HG03571 (cell line): ENCODE data around the gene FAF2.

Source experiments
- ATAC-seq: cut with Tn5 transposase; IDR thresholded peaks from one replicate; pipeline ENCODE4 v1.9.1; 2021; ENCODE audit not compliant: unreplicated experiment

The FAF2 gene

DNA sequence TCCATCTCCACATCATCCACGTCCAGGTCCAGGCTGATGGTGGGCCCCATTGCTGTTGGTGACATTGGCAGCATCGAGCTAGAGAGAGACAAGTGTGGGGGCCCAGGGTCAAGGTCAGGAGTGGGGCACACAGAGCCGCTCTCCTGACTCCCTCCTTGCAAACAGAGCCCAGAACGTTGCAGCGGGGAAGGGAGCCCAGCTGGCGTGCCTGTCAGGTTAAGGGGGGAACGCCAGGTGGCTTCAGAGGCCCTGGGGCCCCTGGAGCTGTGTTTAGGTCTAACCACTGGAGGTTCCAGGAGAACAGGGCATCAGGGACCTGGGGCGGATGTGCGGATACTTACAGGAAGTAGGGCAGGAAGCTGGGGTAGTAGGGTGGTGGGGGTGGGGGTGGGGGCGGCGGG, 81.6 kb downstream of the FAF2 start:
- ATAC-seq, result peak; percentile 34

DNA sequence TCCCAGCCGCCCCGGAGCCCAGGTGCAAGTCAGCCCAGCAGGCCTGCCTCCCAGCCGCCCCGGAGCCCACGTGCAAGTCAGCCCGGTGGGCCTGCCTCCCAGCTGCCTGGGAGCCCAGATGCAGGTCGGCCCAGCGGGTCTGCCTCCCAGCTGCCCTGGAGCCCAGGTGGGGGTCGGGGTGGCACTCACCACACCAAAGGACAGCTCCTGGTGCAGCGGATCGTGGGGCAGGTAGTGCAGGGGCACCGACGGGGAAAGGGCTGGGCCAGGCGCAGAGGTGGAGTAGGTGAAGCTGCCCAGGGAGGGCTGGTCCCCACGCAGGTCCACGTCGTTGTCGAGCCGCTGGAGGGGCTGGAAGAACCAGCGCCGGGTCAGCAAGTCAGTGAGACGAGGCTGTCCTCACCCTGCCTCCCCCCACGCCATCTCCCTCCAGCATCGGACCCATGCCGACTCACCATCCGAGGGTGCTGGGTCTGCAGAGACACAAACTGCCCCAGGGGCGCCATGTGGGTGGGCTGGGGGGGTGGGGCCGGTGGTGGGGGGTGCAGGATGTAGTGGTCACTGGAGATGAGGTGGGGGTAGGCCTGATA, 82.3 kb downstream of the FAF2 start:
- ATAC-seq, result no peak

DNA sequence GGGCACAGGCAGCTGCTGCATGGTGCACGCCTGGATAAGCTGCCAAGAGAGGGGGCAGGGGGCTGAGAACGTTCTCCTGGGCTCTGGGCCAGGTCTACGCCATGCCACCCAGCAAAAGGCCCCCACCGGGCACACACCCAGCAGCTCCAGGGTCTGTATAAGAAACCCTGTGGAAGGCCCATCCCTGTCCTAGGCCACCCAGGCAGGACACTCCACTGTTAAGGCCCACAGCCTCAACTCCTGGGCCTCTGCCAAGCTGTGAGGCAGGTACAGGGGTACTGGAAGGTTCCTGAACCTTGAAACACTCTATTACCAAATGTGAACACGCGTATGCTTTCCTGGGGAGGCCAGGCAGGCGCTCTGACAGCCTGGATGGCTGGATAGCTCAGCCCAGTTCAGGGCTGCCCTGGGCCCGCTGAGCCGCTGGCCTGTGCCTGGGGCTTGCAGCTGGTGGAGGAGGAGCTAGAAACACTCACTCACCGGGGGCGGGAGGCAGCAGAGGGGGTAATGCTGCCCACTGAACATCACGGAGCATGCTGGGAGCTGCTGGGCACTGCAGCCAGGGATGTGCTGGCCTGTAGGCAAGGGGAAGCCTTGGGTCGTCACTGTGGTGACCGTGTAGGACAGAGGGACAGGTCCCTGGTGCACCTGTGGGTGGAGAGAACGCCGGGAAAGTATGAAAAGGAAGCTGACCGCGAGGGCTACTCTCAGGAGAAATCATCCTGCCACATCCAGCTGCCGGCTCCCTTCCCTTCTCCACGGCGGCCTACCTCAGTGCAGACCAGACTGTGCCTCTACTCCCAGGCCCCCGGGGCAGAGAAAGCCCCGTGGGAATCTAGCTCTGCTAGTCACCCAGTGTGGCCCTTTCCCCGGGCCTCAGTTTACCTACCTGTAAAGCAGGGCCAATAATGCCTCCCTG, 83.1 kb downstream of the FAF2 start:
- ATAC-seq, result no peak

DNA sequence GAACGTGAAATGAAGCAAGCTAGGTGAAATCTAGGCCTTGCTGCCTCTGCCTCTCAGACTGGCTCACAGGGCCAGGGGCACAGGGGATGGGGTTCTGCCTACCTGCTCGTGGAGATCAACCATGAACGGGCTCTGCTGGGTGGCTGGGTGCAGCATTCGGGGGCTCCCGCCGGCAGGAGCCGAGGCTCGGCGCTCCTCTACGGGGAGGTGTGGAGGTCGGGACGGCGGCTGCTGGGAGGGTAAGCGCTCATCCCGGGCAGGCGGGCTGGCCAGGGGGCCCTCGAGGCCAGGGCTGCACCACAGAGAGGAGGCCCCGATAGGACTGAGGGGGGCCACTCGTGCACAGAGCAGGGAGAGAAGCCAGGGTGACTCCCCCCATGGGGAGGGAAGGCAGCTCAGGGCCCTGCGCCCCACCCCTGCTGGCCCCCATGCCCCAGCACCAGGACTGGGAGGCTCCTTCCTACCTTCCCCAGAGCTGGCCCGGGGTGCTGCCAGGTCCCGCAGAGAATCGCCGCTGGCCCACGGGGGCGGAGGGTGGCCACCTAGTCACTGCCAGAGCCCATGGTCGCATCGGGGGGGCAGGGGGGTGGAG, 83.8 kb downstream of the FAF2 start:
- no peak for ATAC-seq

DNA sequence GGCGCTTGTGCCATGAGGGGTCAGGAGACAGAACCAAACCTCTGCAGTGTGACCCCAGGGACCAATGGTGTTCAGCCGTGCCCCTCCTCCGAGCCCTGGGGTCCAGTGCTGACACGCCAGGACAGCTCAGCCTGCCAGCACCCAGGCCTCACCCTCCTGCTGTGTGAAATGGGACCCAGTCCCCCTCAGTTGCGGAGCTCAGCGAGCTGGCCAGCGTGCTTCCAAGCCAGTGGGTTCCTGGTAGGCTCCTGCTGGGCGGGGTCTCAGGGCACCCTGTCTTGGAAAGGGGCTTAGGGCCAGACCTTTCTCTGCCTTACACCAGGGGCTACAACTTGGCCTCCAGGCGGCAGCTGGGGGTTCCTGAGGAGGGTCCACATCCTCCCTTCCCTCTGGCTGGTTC, 84.6 kb downstream of the FAF2 start:
- ATAC-seq, result no peak

DNA sequence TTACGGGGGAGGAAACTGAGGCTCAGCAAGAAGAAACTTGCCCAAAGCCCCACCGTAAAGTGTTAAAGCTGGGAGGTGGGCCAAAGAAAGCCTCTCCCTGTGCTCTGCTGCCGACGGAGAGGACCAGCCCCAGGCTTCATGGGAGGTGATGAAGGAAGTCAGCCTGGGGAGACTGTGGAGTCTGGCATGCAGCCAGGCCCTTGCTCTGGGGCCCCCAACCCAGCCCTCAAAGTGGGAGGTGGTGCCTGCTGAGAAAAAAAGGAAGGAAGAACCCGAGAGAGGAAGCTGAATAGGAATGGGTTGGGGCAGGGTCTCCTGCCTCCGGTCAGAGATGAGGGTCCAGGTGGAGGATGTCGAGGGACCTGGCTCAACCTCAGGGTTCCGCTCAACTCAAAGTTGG, 85.2 kb downstream of the FAF2 start:
- ATAC-seq, result no peak

DNA sequence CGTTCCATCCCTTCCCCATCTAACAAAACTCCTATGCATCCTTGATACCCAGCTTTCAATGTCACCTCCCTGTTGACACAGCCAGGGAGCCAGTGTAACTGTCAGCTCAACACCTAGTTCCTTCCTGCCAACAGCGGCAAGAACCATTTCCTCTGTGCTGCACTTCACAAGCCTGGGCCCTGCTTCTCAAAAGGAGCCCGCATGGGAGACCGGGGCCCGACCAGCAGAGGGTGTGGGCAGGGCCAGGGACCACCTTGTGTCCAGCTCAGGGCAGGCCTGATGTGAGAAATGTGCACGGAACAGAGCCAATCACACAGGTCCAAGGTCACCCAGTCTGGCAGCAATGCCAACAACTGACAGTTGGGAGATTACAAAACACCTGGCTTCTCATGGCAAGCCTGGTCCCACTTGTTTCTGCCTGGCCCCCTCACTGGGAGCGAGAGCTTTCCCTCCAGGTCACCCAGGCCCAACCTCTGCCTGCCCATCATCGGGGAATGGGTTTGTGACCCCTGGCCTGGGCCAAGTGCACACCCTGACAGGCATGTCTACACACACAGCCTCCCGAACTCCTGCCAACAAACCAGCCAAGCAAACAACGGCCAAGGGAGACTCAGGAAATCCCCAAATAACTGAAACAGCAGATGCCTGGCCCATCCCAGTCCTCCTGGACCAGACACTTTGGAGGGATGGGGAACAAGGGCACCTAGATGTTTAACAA, 85.9 kb downstream of the FAF2 start:
- no peak for ATAC-seq

DNA sequence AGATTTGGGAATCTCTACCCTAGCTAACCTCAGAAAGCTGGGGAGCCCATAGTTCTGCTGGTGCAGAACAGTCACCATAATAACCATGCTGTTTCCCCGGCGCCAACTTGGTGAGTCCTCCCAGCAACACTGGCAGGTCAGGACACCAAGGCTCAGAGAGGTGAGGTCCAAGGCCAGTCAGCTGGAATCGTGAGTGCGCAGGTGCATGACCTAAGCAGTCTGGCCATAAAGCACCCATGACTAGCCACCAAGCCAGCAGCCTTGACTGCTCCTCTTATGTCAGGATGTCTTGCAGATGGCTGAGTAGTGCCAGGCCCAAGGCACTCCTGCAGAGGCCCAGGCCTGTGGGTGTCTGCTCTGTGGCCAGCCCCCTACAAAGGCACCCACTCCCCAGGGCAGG, 86.5 kb downstream of the FAF2 start:
- no peak for ATAC-seq

DNA sequence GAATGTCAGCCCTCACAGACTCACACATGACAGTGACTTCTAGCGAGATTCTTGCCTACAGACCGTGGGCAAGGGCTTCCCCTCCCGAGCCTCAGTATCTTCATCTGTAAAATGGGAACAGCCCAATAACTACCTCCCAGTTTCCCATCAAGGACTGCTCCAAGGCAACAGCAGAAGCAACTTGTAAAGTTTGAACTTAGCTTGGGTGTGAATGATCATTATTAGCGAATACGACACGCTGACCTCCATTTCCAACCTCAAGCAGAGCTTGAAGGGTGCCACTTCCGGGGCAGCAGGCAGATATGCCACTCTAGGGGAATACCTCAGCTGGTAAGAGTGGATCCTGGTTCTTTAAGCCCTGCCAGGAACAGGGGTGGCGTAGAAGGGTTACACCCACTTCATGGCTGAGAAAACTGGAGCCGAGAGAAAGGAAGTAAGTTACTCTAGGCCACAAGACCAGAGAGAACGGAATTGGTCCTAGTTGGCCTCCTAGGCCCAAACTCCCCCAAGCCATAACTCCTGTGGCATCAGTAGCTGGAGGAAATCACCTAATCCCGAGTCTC, 87.0 kb downstream of the FAF2 start:
- no peak for ATAC-seq

DNA sequence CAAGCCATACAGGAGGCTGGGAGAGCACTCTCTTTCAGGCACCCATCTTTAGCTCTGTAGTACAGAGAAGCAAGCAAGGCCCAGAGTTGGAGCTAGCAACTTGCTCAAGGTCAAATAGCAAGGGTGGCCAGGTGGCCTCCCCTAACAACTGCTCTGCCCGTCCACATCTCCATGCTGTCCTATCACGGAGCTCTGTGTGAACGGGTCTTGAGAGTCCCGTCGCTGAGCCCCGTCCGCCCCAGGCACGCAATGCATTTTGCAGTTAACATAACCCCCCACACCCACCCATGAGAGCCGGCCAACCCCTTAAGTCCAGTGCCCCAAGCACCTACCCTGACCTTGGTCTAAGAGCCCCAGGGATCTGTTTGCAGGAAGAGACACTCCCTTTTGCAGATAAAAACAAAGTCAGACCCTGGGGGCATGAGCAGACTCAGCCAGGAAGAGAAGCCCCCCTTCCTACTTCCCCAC, 87.5 kb downstream of the FAF2 start:
- ATAC-seq, result no peak

DNA sequence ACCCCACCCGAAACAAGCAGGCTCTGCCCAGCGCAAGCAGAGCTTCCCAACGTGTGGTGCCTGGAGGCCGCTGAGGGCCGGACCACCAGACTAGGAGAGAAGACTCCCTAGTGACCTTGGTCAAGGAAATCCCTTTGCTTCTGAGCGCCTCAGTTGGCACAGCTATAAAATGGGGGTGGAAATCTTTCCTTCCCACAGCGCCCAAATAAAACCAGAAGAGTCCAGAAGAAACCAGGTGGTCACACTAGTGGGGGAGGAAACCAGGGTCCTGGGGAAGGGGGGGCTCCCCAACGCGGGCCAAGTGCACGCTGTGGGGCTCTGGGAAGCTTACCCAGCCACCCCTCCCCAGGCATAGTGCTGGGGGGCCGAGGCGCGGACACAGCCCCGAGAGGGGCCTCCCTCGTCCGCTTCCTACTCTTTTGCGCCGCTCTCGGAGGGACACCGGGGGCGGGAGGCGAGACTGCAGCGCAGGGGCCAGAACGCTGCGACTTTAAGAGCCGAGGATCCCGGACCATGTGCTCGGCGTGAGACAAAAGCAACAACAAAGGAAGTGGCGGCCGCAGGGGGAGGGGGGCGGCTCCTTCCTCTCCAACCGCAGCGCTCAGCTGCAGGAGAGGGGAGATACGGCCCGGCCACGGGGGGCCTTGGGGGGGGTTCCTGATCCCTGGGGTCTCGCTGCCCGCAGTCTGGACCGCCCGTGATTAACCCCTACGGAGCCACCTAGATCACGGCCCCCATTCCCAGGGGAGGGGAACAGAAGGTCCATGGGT, 88.1 kb downstream of the FAF2 start:
- ATAC-seq, result no peak

DNA sequence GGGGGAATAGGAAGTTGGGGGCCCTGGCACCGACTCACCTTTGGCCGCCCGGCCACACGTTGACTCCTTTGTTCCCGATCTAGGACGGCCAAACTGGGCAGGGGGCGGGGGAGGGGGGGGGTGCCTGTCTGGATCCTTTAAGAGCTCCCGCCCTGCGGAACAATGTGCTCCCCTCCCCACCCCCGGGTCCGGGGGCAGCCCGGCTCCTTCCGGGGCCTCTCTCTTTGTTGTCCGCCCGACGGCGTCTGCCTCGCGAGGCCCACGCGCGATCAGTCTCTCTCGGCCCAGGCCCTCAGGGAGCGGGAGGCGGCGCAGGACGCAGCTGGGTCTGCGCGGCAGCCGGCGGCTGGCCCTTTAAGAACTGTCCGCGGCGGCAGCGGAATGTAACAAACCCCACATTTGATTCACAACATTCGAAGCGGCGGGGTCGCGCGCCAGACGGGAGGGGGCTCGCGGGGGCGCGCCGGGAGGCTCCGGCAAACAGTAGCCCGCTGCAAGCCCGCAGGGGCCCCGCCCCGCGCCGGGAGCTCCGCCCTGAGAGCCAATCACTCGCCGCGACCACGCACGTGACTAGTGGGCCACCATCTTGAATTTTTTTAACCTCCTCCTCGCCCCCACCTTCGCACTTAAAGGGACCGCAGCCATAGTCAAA, 88.8 kb downstream of the FAF2 start, which contains the start of gene RNF44:
Gene RNF44, minus strand, starts transcription at position 501 of the 652 bp plus-strand sequence. CDS start 4,930 bp downstream, outside the sequence.
- peak; percentile 38 for ATAC-seq

DNA sequence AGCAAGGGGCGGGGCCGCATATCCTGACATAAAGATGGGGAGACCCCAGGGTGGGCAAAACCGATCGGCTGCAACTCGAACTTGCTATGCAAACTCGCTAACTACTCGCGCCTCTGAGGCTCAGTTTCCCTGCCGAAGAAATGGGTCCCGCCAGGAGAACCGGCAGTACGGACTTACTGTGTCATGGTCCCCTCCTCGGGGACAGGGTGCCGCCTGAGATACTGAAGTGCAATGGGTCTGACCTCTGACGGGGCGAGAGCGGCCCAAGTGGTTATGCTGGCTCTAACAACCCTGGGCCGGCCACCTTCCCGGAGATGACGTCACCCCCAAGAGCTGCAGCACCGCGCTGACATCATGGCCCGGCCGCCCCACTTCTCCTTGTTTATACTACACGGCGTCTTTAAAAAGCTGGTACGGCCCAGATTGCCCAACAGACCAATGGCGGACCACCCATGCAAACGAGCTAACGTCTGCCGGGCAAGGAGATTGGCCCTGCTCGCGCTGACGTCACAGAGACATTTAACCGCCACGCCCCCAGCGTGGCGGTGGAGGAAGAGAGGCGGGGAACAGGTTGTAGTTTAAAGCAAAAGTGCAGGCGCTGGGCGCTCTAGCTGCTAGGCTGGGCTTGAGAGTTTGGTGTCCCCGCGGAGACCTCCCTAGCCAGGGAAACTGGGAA, 89.5 kb downstream of the FAF2 start:
- peak; percentile 65 for ATAC-seq

DNA sequence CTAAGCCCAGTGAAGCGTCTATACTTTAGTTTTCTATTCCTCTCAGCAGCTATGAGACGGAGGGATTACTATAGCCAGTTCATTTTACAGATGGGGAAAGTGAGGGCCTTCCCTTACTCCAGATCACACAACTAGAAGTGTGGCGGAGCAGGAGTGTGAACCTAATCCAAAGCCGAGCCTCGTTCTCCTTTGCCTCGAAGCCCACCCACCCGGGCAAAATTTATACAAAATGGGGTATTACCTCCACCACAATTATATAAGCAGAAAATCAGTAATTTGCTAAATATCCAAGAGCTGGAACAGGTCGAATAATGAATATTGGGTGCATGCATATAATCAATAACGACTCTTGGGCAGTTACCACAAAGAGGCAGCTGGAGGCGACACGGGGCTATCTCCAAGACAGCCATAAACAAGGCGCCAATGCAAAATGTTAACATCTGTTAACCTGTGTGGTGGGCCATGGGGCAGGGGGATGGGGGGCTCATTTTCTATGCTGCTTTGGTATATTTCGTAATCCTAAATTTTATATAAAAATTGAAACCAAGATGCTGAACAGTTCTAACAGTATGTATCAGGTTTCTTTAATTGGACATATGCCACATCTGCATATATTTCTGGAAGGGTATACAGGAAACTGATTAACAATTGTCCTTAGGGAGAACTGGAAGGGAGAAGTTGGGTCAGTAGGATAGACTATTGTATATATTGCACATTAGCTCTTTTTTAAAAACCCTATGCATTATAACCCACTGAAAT, 90.2 kb downstream of the FAF2 start:
- ATAC-seq, result no peak

DNA sequence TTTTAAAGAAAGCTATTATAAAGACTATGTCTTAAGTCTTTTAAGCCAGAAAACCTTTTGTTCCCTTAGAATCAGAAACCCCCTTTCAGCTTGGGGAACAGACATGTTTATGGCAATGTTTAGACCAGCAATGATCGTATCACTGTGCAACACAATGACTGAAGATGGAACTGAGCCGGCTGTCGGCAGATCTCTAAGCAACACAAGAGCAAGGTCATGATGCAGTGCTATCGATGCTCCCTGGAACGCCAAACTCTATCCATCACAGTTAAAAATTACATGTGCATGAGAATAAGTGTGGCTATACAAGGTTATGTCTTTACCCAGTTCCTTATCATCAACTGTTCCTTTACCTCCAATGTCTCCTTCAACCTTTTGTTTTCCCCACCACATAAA, 90.8 kb downstream of the FAF2 start:
- no peak for ATAC-seq

DNA sequence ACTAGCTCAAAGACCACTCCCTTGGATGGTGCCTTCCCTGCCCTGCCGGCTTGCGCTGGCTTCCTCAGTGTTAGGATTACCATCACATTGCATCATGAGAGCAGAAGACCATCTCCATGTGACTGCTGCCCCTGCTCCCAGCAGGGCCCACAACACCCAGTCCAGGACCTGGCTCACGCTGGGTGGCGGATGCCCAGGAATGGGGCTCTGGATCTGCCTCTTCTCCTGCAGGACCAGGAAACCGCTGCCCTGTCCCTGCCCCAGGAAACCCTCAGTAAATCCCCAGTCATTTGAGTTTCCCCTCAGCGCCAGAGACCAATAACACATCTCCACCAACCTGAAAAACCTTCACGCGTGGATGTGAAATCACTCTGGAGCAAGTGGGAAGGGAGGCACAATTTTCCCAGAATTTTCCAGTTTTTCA, 92.3 kb downstream of the FAF2 start:
- no peak for ATAC-seq

DNA sequence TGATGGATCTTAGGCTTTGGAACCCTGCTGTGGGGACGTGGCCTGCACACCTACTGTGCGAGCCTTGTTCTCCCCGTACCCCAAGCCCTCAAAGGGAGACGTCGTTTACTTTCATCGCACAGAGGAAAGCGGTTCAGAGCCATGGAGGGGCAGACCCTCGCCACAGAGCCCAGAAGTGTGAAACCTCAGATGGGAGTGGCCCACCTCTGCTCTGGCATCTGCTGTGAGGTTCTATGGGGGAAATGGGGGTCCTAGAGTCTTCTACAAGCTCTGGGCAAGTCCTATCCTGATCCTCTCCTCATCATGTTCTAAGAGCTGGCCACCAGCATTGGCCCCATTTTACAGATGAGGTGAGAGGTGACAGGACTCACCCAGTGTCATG, 92.8 kb downstream of the FAF2 start:
- no peak for ATAC-seq

DNA sequence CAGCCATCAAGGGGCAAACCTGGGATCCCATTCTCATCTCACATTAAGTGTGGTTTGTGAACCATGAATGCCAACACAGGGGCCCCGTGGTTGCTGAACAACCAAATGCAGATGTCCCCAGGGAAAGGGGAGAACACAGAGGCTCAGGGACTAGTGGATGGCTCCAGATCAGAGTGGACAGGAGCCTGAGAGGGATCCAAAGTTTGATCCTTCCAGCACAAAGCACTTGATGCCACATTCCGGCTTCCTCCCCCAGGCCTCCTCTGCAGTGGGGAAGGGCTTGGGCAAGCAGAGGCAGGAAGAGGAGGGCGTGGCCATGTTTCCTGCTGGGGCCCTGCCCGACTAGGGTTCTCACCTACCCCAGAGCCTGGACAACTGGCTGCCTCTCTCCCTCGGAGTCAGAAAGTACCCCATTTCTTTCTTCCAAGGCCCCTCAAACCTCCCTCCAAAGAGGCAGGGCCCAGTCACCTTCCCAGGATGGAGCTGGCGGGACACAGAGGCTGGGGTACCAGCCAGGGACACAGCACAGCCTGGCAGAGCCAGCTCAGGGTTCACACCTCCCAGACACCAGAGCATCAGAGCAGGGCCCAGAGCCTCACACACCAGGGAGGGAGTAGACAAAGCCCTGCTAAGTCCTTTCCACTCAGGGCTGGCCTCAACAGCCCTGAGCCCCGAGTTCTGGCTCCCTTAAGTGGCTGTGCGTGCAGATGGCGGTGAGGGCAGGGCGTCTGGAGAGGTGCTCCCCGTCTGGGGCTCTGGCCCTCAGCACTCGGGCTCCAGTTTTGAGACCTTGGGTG, 93.4 kb downstream of the FAF2 start:
- no peak for ATAC-seq
